ENCODE data around the gene CTTNBP2. TPM values are rescaled to one million over a fixed set of nuclear protein-coding genes. Genes with fewer than 3 reads are reported as not detected.

Gene CTTNBP2
- total RNA-seq, 2 donors from 2014 or later, result 5.7 to 8.3 TPM

DNA sequence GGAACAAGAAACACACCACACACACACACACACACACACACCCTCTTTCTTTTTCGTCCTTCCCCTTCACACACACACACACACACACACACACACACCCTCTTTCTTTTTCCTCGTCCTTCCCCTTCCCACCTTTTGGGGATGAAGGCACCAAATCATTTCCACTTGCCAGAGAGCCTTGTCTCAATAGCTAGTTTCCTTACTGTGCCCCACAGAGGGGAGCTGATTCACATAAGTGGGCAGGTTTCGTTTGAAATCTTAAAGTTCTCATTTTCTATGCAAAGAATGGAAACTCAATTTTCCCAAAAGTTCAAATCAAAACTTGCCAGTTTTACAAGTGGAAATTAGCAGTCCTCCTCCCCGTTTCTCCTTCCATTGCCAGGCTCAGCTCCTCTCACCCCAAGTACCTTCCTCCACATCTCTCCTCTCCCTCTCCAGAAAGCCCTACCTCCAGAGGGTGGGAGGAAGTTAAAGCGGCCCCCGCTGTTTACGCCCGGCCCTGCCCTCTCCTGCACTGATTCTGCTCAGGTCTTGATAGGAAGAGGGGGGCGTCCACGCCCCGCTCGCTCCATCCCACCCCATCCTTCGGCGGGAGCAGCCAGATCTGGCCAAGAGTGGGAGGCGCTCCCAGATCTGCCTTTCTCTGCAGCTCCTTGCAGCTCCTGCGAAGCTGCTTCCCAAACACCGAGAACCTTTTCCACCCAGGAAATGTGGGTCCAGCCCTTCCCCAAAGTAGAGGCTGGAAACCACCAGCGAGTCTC lies 1.3 kb downstream of the CTTNBP2 start:
- 2% methylated on average over 18 of the region's 18 CpGs for WGBS
- no peak for TF ChIP-seq POLR2A (IDR thresholded peaks at IDR 0.05)
- TF ChIP-seq POLR2AphosphoS5 (IDR thresholded peaks at IDR 0.05), result no peak
- TF ChIP-seq, protein P1, sequence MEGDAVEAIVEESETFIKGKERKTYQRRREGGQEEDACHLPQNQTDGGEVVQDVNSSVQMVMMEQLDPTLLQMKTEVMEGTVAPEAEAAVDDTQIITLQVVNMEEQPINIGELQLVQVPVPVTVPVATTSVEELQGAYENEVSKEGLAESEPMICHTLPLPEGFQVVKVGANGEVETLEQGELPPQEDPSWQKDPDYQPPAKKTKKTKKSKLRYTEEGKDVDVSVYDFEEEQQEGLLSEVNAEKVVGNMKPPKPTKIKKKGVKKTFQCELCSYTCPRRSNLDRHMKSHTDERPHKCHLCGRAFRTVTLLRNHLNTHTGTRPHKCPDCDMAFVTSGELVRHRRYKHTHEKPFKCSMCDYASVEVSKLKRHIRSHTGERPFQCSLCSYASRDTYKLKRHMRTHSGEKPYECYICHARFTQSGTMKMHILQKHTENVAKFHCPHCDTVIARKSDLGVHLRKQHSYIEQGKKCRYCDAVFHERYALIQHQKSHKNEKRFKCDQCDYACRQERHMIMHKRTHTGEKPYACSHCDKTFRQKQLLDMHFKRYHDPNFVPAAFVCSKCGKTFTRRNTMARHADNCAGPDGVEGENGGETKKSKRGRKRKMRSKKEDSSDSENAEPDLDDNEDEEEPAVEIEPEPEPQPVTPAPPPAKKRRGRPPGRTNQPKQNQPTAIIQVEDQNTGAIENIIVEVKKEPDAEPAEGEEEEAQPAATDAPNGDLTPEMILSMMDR (IDR thresholded peaks at IDR 0.05), result no peak
- DNase-seq (ENCODE audit: low spot score), result no peak
- intact Hi-C loops (cut with DNase I), result loop anchor here (5.0 to 10.0 kb wide), 2 partner anchors 120 to 323 kb away; no protein-coding TSS in a partner anchor
- no peaks in the 10 kb centered on the region for H3K27me3 ChIP-seq (replicated peaks; ENCODE audit: insufficient read depth)
- H3K36me3 ChIP-seq, result no peaks in the 10 kb centered on the region
- peak overlapping the region; percentile 73 to 76 for H3K4me3 ChIP-seq
- H3K27ac ChIP-seq, result peak overlapping the region; percentile 0 to 77
- no peaks in the 10 kb centered on the region for H3K4me1 ChIP-seq (replicated peaks)
- no peaks in the 10 kb centered on the region for H3K9me3 ChIP-seq

DNA sequence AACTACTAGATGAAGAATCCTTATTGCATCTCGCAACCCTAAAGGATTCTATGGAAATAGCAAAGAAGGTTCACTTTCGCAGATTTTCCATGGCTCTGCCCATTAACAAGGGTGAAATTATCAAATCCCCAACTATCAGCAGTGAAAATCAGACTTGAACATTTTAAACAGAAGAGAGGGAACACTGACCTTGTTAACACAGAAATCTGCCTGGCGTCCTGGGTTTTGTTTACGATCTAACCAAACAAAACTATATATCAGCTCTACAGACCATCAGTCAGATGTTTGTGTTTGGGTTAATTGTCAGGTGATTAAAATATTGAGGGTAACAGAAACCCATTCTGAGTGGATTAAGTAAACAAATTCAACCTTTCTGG lies 1.9 kb downstream of the CTTNBP2 start:
- H3K27ac ChIP-seq, result no peak overlapping the region
- H3K4me3 ChIP-seq, result no peak overlapping the region
- TF ChIP-seq POLR2A (IDR thresholded peaks at IDR 0.05), result no peak
- TF ChIP-seq POLR2AphosphoS5 (IDR thresholded peaks at IDR 0.05), result no peak
- TF ChIP-seq, protein P1 (IDR thresholded peaks at IDR 0.05), result no peak
- no peaks in the 10 kb centered on the region for H3K4me1 ChIP-seq (replicated peaks)
- DNase-seq (ENCODE audit: low spot score), result no peak
- H3K27me3 ChIP-seq (replicated peaks; ENCODE audit: insufficient read depth), result no peaks in the 10 kb centered on the region
- intact Hi-C loops (cut with DNase I), result loop anchor here (5.0 to 10.0 kb wide), 2 partner anchors 119 to 323 kb away; no protein-coding TSS in a partner anchor
- H3K36me3 ChIP-seq, result no peaks in the 10 kb centered on the region
- no peaks in the 10 kb centered on the region for H3K9me3 ChIP-seq
- WGBS, result 47% methylated on average over 4 of the region's 4 CpGs

DNA sequence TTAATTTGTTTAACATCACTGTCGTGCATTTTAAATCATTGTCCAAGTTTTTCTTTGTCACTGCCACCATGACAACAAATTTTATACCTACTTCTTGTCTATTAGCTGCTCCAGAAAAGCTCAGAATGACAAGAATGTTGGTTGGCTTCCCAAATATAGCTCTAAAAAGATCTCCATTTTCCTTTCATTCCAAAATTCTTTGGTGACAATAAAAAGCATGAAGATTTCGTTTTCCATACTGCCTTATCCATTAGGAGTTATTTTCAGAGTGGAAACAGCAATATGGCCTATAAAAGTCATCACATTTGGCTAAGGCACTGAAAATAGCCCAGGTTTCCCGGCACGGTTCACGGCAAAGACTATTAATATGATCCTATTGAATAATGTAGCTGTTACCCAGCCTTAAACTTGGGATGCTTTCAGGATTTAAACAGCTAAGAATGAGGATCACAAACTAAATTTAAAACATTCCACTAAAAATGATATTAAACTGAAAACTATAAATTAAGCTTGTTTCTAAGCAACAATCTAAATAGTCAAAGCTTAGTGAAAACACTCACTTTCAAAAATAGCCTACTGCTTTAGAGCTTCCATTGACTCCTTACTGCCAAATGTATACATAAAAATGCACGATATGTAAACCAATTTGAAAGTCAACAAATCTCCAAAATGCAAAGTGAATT lies 2.7 kb downstream of the CTTNBP2 start:
- Histone ChIP-seq H3K4me3 (no peak overlapping the region), H3K36me3 (no peaks in the 10 kb centered on the region), H3K27me3 (replicated peaks; ENCODE audit: insufficient read depth) (no peaks in the 10 kb centered on the region), H3K4me1 (replicated peaks) (no peaks in the 10 kb centered on the region), H3K27ac (no peak overlapping the region), H3K9me3 (no peaks in the 10 kb centered on the region)
- TF ChIP-seq POLR2A (IDR thresholded peaks at IDR 0.05), result no peak
- TF ChIP-seq POLR2AphosphoS5 (IDR thresholded peaks at IDR 0.05), result no peak
- intact Hi-C loops (cut with DNase I), result loop anchor here (5.0 to 10.0 kb wide), 2 partner anchors 118 to 324 kb away; no protein-coding TSS in a partner anchor
- no peak for DNase-seq (ENCODE audit: low spot score)
- 26% methylated on average over 6 of the region's 6 CpGs for WGBS

DNA sequence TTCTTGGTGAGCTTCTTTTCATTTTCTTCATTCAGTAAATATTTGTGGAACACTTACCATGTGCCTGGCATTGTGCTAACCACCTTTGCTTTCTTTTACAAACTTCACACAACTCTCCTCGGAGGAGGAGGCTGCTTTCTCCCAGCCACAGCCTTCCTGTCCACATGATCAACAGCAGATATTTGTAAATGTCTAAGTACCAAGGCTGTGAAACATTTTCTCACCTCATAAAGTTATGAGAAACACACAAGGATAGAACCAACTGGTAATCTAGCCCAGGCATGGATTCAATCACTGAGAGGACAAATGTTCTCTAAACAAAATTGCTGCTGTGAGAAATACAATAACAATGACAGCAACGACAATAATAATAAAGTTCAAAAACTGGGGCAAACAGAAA lies 3.9 kb downstream of the CTTNBP2 start:
- no peaks in the 10 kb centered on the region for H3K4me1 ChIP-seq (replicated peaks)
- no peak for TF ChIP-seq POLR2AphosphoS5 (IDR thresholded peaks at IDR 0.05)
- TF ChIP-seq POLR2A (IDR thresholded peaks at IDR 0.05), result no peak
- TF ChIP-seq, protein P1 (IDR thresholded peaks at IDR 0.05), result no peak
- 41% methylated on average over 2 of the region's 2 CpGs for WGBS
- no peak overlapping the region for H3K27ac ChIP-seq
- no peak for DNase-seq (ENCODE audit: low spot score)
- intact Hi-C loops (cut with DNase I), result no loop called here
- no peaks in the 10 kb centered on the region for H3K36me3 ChIP-seq
- no peak overlapping the region for H3K4me3 ChIP-seq
- H3K27me3 ChIP-seq (replicated peaks; ENCODE audit: insufficient read depth), result no peaks in the 10 kb centered on the region
- H3K9me3 ChIP-seq, result no peaks in the 10 kb centered on the region

DNA sequence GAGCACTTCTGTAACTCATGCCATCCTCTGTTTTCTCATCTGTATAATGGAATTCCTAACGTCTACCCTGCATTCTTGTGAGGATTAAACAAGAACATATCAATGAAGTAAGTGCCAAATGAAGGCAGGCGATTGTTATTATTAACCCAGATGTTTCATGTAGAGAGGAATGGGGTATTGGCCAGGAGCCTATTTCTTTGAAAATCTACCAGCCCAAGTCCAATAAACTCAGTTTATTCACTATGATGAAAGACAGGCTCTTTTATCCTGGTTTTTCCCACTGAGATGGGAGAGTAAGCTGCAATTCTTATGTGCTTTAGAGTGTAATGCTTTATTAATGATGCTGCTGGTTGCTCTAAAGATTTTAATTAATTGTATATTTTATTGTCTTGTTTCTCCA lies 9.6 kb downstream of the CTTNBP2 start:
- intact Hi-C loops (cut with DNase I), result loop anchor here (5.0 kb wide), 1 partner anchor 1149 kb away; no protein-coding TSS in a partner anchor
- Histone ChIP-seq H3K27me3 (replicated peaks; ENCODE audit: insufficient read depth) (no peaks in the 10 kb centered on the region), H3K36me3 (no peaks in the 10 kb centered on the region), H3K4me3 (no peak overlapping the region), H3K27ac (no peak overlapping the region), H3K4me1 (replicated peaks) (no peaks in the 10 kb centered on the region), H3K9me3 (no peaks in the 10 kb centered on the region)
- TF ChIP-seq POLR2A (IDR thresholded peaks at IDR 0.05), result no peak
- TF ChIP-seq, protein P1 (IDR thresholded peaks at IDR 0.05), result no peak
- TF ChIP-seq POLR2AphosphoS5 (IDR thresholded peaks at IDR 0.05), result no peak
- DNase-seq (ENCODE audit: low spot score), result no peak
- WGBS, result 26% methylated on average over 2 of the region's 2 CpGs

Measured in prostate gland (tissue), 2 donors.